Measurements from ENCODE around the gene SLX1A. TPM values are rescaled to one million over a fixed set of nuclear protein-coding genes. Genes with fewer than 3 reads are reported as not detected.
A peak's percentile ranks its signal among the peaks of the same experiment; 100 is the strongest.

Gene SLX1A
- total and polyA plus RNA-seq, 2 experiments from 2014 or later, result 29.5 to 97.5 TPM

DNA sequence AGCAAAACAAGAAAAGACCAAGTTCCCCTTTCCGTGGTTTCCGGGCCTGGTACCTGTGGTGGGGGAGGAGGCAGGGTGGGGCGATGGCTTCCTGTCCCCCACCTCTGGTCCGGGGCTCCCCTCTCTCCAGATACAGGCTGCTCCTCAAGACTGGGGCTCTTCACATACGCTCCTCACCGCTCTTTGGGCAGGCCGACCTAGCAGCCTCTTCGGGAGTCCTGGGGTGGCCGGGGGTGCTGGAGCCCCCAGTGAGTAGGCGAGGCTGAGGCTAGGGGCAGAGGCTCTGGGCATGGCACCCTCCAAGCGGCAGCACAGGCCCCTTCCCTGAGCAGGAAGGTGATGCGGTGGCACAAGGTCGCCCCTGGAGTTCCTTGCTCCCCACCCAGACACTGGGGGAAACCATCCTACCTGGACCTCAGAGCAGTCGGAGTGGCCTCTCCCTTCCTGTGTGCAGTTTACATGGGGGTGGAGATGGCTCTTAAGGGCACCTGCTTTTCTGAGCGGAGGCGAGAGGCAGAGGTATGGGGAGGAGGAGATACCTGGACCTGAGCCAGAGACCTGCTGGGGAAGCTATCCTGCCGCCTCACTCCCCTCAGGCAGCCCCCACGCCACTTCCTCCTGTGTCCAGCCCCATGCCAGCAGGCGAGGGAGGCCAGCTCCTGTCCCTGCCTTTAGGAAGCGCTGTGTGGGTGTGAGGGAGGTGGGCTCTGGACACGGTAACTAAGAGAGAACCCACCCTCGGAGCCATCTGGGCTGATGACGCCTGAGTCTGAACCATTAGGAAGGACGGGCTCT lies 9.4 kb upstream of the SLX1A start (continued):
- TF ChIP-seq, protein P1, sequence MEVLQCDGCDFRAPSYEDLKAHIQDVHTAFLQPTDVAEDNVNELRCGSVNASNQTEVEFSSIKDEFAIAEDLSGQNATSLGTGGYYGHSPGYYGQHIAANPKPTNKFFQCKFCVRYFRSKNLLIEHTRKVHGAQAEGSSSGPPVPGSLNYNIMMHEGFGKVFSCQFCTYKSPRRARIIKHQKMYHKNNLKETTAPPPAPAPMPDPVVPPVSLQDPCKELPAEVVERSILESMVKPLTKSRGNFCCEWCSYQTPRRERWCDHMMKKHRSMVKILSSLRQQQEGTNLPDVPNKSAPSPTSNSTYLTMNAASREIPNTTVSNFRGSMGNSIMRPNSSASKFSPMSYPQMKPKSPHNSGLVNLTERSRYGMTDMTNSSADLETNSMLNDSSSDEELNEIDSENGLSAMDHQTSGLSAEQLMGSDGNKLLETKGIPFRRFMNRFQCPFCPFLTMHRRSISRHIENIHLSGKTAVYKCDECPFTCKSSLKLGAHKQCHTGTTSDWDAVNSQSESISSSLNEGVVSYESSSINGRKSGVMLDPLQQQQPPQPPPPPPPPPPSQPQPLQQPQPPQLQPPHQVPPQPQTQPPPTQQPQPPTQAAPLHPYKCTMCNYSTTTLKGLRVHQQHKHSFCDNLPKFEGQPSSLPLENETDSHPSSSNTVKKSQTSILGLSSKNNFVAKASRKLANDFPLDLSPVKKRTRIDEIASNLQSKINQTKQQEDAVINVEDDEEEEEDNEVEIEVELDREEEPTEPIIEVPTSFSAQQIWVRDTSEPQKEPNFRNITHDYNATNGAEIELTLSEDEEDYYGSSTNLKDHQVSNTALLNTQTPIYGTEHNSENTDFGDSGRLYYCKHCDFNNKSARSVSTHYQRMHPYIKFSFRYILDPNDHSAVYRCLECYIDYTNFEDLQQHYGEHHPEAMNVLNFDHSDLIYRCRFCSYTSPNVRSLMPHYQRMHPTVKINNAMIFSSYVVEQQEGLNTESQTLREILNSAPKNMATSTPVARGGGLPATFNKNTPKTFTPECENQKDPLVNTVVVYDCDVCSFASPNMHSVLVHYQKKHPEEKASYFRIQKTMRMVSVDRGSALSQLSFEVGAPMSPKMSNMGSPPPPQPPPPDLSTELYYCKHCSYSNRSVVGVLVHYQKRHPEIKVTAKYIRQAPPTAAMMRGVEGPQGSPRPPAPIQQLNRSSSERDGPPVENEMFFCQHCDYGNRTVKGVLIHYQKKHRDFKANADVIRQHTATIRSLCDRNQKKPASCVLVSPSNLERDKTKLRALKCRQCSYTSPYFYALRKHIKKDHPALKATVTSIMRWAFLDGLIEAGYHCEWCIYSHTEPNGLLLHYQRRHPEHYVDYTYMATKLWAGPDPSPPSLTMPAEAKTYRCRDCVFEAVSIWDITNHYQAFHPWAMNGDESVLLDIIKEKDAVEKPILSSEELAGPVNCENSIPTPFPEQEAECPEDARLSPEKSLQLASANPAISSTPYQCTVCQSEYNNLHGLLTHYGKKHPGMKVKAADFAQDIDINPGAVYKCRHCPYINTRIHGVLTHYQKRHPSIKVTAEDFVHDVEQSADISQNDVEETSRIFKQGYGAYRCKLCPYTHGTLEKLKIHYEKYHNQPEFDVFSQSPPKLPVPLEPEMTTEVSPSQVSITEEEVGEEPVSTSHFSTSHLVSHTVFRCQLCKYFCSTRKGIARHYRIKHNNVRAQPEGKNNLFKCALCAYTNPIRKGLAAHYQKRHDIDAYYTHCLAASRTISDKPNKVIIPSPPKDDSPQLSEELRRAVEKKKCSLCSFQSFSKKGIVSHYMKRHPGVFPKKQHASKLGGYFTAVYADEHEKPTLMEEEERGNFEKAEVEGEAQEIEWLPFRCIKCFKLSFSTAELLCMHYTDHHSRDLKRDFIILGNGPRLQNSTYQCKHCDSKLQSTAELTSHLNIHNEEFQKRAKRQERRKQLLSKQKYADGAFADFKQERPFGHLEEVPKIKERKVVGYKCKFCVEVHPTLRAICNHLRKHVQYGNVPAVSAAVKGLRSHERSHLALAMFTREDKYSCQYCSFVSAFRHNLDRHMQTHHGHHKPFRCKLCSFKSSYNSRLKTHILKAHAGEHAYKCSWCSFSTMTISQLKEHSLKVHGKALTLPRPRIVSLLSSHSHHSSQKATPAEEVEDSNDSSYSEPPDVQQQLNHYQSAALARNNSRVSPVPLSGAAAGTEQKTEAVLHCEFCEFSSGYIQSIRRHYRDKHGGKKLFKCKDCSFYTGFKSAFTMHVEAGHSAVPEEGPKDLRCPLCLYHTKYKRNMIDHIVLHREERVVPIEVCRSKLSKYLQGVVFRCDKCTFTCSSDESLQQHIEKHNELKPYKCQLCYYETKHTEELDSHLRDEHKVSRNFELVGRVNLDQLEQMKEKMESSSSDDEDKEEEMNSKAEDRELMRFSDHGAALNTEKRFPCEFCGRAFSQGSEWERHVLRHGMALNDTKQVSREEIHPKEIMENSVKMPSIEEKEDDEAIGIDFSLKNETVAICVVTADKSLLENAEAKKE (CRISPR knock-in tag; IDR thresholded peaks at IDR 0.05), result no peak
- TF ChIP-seq CREB1 (CRISPR knock-in tag; IDR thresholded peaks at IDR 0.05; ENCODE audit: low read depth) (no peak), EZH2 (IDR thresholded peaks at IDR 0.05; ENCODE audit: low read depth, unreplicated experiment) (no peak), JUNB (IDR thresholded peaks at IDR 0.05; ENCODE audit: unreplicated experiment) (no peak), POLR2AphosphoS5 (IDR thresholded peaks at IDR 0.05; ENCODE audit: low read depth) (no peak)

DNA sequence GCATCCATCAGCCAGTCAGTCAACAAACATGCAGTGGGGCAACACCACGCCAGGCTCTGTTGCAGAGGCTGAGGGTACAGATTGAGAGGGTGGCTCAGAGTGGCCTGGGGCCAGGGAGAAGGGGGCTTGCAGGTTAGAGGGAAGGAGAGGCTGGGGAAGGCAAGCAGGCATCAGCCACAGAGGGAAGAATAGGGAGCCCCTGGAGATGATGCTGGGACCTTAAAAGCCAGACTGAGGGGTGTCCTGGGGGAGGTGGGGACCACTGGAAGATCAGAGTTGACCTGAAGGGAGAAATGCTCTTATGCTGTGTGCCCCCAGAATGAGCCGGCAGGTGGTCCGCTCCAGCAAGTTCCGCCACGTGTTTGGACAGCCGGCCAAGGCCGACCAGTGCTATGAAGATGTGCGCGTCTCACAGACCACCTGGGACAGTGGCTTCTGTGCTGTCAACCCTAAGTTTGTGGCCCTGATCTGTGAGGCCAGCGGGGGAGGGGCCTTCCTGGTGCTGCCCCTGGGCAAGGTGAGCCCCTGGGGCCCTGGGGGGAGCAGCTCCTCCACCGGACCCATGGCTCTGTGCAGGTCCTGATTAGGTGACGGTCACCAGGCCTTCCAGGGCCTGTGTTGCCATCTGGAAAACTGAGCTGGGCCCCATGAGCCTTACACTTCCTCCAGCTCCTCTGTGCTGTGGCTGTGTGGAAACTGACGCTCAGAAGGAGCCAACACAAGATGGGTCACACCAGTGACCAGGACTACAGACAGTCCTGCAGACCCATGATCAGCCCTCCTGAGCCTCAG lies 8.6 kb upstream of the SLX1A start:
- Mint-ChIP-seq H3K4me3 (no peak overlapping the region), H3K36me3 (ENCODE audit: low read depth) (no peaks in the 10 kb centered on the region), H3K9me3 (no peaks in the 10 kb centered on the region), H3K4me1 (peaks cover 15% of the 10 kb centered on the region), H3K27me3 (ENCODE audit: insufficient read depth, low read depth, poor library complexity) (peaks cover 19% of the 10 kb centered on the region), H3K27ac (no peak overlapping the region)
- Histone ChIP-seq H3F3A (replicated peaks; ENCODE audit: low read depth) (0 out of 2 replicates have a peak, but pooled peaks cover 5% of the 10 kb centered on the region), H3K27me3 (ENCODE audit: insufficient read depth) (peaks cover 14% of the 10 kb centered on the region; the same call in 1 of the 2 replicates), H3K27ac (ENCODE audit: low read depth) (no peak overlapping the region), H4K20me1 (replicated peaks; ENCODE audit: insufficient read depth) (no peaks in the 10 kb centered on the region), H2AFZ (no peak overlapping the region), H3K9me2 (ENCODE audit: insufficient read depth) (no peaks in the 10 kb centered on the region), H3K79me2 (replicated peaks; ENCODE audit: insufficient read depth) (no peaks in the 10 kb centered on the region), H3K4me3 (no peak overlapping the region), H3K4me2 (0 out of 2 replicates have a peak overlapping the region, but pooled peaks have one; percentile 93), H3K36me3 (ENCODE audit: insufficient read depth) (no peaks in the 10 kb centered on the region), H3K4me1 (ENCODE audit: insufficient read depth) (peaks cover 4% of the 10 kb centered on the region; the same call in 1 of the 2 replicates)
- TF ChIP-seq POLR2AphosphoS5 (IDR thresholded peaks at IDR 0.05; ENCODE audit: low read depth) (no peak), NANOG (IDR thresholded peaks at IDR 0.05; ENCODE audit: borderline replicate concordance) (no peak)
- no peak for DNase-seq (ENCODE audit: low spot score)
- no peak for ATAC-seq
